ENCODE measurements around the gene LDLRAP1. TPM values are rescaled to one million over a fixed set of nuclear protein-coding genes. Genes with fewer than 3 reads are reported as not detected.

The LDLRAP1 gene
- total RNA-seq, 1 experiment from 2014 or later = 16.3 TPM

- Mint-ChIP-seq H3K27me3 (ENCODE audit: low read depth) (peaks cover 3% of the 10 kb centered on the region), H3K4me1 (peaks cover 12% of the 10 kb centered on the region), H3K4me3 (no peak overlapping the region), H3K27ac (no peak overlapping the region), H3K36me3 (no peaks in the 10 kb centered on the region), H3K9me3 (no peaks in the 10 kb centered on the region)
- ATAC-seq (no peak), DNase-seq (ENCODE audit: low spot score) (no peak)
- TF ChIP-seq NR2C2 (CRISPR knock-in tag; IDR thresholded peaks at IDR 0.05) = no peak
- no peak for TF ChIP-seq NFATC4 (CRISPR knock-in tag; IDR thresholded peaks at IDR 0.05)
- no peak for TF ChIP-seq ZNF416 (CRISPR knock-in tag; IDR thresholded peaks at IDR 0.05)
- no peak for TF ChIP-seq ERG (CRISPR knock-in tag; IDR thresholded peaks at IDR 0.05)
- ChIA-PET CTCF (interaction anchor here (1.1 to 3.2 kb wide), 5 partner anchors 18 to 261 kb away, joined by 3 to 10 read pairs (median 4); no protein-coding TSS in a partner anchor), POLR2A (no interaction called here)
These were observed 6.1 kb downstream of the LDLRAP1 start for GRCh38 chr1:25549273-25550154.

- ATAC-seq = no peak
- Mint-ChIP-seq H3K9me3 (no peaks in the 10 kb centered on the region), H3K36me3 (no peaks in the 10 kb centered on the region), H3K4me3 (no peak overlapping the region), H3K27me3 (ENCODE audit: low read depth) (no peaks in the 10 kb centered on the region; the same call in 1 of the 2 replicates), H3K27ac (peak overlapping the region; percentile 51; the same call in 1 of the 2 replicates), H3K4me1 (peaks cover 7% of the 10 kb centered on the region)
- ChIA-PET CTCF (interaction anchor here (1.8 to 3.2 kb wide), 3 partner anchors 17 to 23 kb away, joined by 4 to 10 read pairs (median 5); no protein-coding TSS in a partner anchor), POLR2A (no interaction called here)
- DNase-seq (ENCODE audit: low spot score) = no peak
- TF ChIP-seq ZMAT4 (CRISPR knock-in tag; IDR thresholded peaks at IDR 0.05) (no peak), ZNF425 (CRISPR knock-in tag; conservative IDR thresholded peaks at IDR 0.05) (no peak), SOX15 (CRISPR knock-in tag; IDR thresholded peaks at IDR 0.05) (no peak), NFE2L1 (CRISPR knock-in tag; IDR thresholded peaks at IDR 0.05) (no peak), ARID4B (CRISPR knock-in tag; IDR thresholded peaks at IDR 0.05; ENCODE audit: borderline replicate concordance) (no peak), GRHL2 (CRISPR knock-in tag; IDR thresholded peaks at IDR 0.05; ENCODE audit: insufficient replicate concordance, severe bottlenecking) (no peak), FOXP4 (CRISPR knock-in tag; IDR thresholded peaks at IDR 0.05) (no peak), ZNF263 (CRISPR knock-in tag; IDR thresholded peaks at IDR 0.05; ENCODE audit: low read depth) (no peak), HMGA2 (CRISPR knock-in tag; IDR thresholded peaks at IDR 0.05) (no peak), NFATC4 (CRISPR knock-in tag; IDR thresholded peaks at IDR 0.05) (no peak), ZNF396 (CRISPR knock-in tag; IDR thresholded peaks at IDR 0.05; ENCODE audit: borderline replicate concordance) (no peak), ZNF512 (CRISPR knock-in tag; IDR thresholded peaks at IDR 0.05; ENCODE audit: borderline replicate concordance) (no peak), IRF1 (CRISPR knock-in tag; IDR thresholded peaks at IDR 0.05) (no peak), SMAD4 (CRISPR knock-in tag; IDR thresholded peaks at IDR 0.05) (no peak)
These were observed 6.7 kb downstream of the LDLRAP1 start for GRCh38 chr1:25550155-25550506.

Measured in WTC11 (cell line).